Esophagus muscularis mucosa (tissue), 4 donors: ENCODE measurements around the gene C2CD3. TPM values are rescaled to one million over a fixed set of nuclear protein-coding genes. Genes with fewer than 3 reads are reported as not detected.

Source experiments
- DNase-seq: peaks from one replicate; pipeline ENCODE4 v3.0.0-alpha.2; 2017; ENCODE audit errors: extremely low spot score
- H3K27ac ChIP-seq, 4 donors: fragments of 200-600 bp; sonication (generic); replicated peaks in 1 of 4; 1 replicate in 3 of 4; 2 replicates in 1 of 4; pipeline ENCODE4 v1.5.1; 2016 to 2019; ENCODE audit warnings: mild to moderate bottlenecking in 1 of 4
- H3K27me3 ChIP-seq, 4 donors: fragments of 200-600 bp; sonication (generic); one replicate each; pipeline versions ENCODE4 v1.5.1 to v1.6.0; 2016 to 2019
- H3K36me3 ChIP-seq, 4 donors: fragments of 200-600 bp; sonication (generic); one replicate each; pipeline ENCODE4 v1.5.1; 2016 to 2019
- H3K4me1 ChIP-seq, 4 donors: fragments of 200-600 bp; sonication (generic); one replicate each; pipeline ENCODE4 v1.5.1; 2016 to 2019
- H3K4me3 ChIP-seq, 4 donors: fragments of 200-600 bp; sonication (generic); 1 replicate in 2 of 4; 2 replicates in 2 of 4; pipeline ENCODE4 v1.5.1; 2016 to 2019; ENCODE audit warnings: mild to moderate bottlenecking in 4 of 4, moderate library complexity in 1 of 4
- H3K9me3 ChIP-seq, 4 donors: fragments of 200-600 bp; sonication (generic); 1 replicate in 3 of 4; 2 replicates in 1 of 4; pipeline ENCODE4 v1.5.1; 2016 to 2019
- EP300 ChIP-seq: sonication (generic); formaldehyde crosslinking; IDR thresholded peaks from one replicate; pipeline ENCODE4 v1.6.1; 2017; ENCODE audit warnings: antibody characterized with exemption
- POLR2A ChIP-seq: fragments of 450-650 bp; IDR thresholded peaks from one replicate; pipeline ENCODE4 v1.6.1; 2017; ENCODE audit warnings: antibody characterized with exemption, moderate library complexity, mild to moderate bottlenecking, low read depth
- POLR2AphosphoS5 ChIP-seq, 2 donors: sonication (generic); formaldehyde crosslinking; IDR thresholded peaks; one replicate each; pipeline ENCODE4 v1.6.1; 2017; ENCODE audit warnings: antibody characterized with exemption in 2 of 2
- WGBS: methylation state at CpG from one replicate; pipeline ENCODE4 v1.1.5; 2018; 5-methylcytosine and 5-hydroxymethylcytosine counted together
- intact Hi-C: fragments of 100-400 bp; cut with DNase I; formaldehyde crosslinking; loops from one replicate; pipeline ENCODE4 v1.15.1; 2023
- total RNA-seq, 4 donors: library from RNA; depleted of rRNA; stranded (reverse); fragments of >200 nt; gene quantifications; one replicate each; pipeline versions ENCODE4 v1.1.0 to v1.2.1, GENCODE V29; 2016
- TF ChIP-seq, protein P1 (sequence below), 3 experiments: fragments of 200-600 bp in 2 of 3; fragments of 450-650 bp in 1 of 3; sonication (generic) in 2 of 3; IDR thresholded peaks; one replicate each; pipeline ENCODE4 v1.5.1; 2017 to 2019; ENCODE audit warnings: antibody characterized with exemption in 3 of 3, mild to moderate bottlenecking in 2 of 3, moderate library complexity in 1 of 3

C2CD3 gene
- total RNA-seq, 4 donors from 2014 or later: 17.9 to 31.5 (median 22.4) TPM

DNA sequence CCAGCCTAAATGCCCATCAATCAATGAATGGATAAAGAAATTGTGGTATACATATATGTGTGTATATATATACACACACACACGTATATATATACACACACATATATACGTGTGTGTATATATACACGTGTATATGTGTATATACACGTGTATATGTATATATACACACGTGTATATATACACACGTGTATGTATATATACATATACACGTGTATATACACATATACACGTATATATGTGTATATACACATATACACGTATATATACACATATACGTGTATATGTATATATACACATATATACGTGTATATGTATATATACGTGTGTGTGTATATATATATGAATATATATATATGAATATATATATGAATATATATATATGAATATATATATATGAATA is 54.1 kb downstream of the C2CD3 start:
- no peak overlapping the region for H3K4me3 ChIP-seq
- H3K36me3 ChIP-seq: peaks cover 30 to 68% (median 53%) of the 10 kb centered on the region in 4 donors
- no peak overlapping the region for H3K27ac ChIP-seq
- DNase-seq: no peak
- WGBS: 88% methylated on average over 12 of the region's 12 CpGs
- no peaks in the 10 kb centered on the region for H3K9me3 ChIP-seq
- H3K4me1 ChIP-seq: no peaks in the 10 kb centered on the region
- intact Hi-C loops: no loop called here
- H3K27me3 ChIP-seq: no peaks in the 10 kb centered on the region
- TF ChIP-seq POLR2AphosphoS5 (IDR thresholded peaks at IDR 0.05): no peak
- TF ChIP-seq, protein P1, sequence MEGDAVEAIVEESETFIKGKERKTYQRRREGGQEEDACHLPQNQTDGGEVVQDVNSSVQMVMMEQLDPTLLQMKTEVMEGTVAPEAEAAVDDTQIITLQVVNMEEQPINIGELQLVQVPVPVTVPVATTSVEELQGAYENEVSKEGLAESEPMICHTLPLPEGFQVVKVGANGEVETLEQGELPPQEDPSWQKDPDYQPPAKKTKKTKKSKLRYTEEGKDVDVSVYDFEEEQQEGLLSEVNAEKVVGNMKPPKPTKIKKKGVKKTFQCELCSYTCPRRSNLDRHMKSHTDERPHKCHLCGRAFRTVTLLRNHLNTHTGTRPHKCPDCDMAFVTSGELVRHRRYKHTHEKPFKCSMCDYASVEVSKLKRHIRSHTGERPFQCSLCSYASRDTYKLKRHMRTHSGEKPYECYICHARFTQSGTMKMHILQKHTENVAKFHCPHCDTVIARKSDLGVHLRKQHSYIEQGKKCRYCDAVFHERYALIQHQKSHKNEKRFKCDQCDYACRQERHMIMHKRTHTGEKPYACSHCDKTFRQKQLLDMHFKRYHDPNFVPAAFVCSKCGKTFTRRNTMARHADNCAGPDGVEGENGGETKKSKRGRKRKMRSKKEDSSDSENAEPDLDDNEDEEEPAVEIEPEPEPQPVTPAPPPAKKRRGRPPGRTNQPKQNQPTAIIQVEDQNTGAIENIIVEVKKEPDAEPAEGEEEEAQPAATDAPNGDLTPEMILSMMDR (IDR thresholded peaks at IDR 0.05): no peak
- TF ChIP-seq EP300: no peak
- TF ChIP-seq POLR2A: no peak

DNA sequence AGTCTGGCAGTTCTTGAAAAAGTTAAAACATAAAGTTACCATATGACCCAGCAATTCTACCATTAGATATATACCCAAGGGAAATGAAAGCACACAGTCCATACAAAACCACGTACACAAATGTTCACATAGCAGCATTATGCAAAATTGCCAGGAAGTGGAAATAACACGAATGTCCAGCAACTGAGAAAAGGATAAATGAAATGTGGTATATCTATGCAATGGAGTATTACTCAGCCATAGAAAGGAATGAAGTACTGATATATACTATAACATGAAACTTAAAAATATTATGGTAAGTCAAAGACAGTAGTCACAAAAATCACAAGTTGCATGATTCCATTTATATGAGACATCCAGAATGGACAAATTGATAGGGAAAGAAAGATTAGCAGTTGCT is 57.9 kb downstream of the C2CD3 start:
- H3K36me3 ChIP-seq: peaks cover 29 to 78% (median 55%) of the 10 kb centered on the region in 4 donors
- intact Hi-C loops: no loop called here
- 100% methylated on average over 2 of the region's 2 CpGs for WGBS
- H3K4me1 ChIP-seq: no peaks in the 10 kb centered on the region
- H3K4me3 ChIP-seq: no peak overlapping the region
- no peaks in the 10 kb centered on the region for H3K27me3 ChIP-seq
- no peaks in the 10 kb centered on the region for H3K9me3 ChIP-seq
- DNase-seq: no peak
- H3K27ac ChIP-seq: no peak overlapping the region
- TF ChIP-seq POLR2A (no peak), POLR2AphosphoS5 (IDR thresholded peaks at IDR 0.05) (no peak), EP300 (no peak)
- TF ChIP-seq, protein P1 (IDR thresholded peaks at IDR 0.05): no peak

DNA sequence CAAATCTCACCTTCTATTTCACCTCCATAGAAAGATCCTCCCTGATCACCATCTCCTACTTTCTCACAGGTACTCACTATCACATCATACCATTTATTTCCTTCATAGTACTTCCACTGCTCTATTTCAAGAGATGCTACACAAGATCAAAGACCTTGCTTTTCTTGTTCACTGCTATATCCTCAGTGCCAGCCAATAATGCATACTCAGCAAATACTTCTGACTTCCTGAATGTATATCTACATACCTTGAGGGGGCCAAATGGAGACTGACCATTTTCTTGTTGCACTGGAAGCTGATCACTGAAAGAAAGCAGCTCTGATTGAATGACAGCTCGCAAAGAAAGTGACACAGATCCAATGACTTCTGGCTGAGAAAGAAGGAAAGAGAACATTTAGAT is 64.7 kb downstream of the C2CD3 start:
- H3K36me3 ChIP-seq: peaks cover 26 to 83% (median 67%) of the 10 kb centered on the region in 4 donors
- WGBS: 95% methylated on average over 1 of the region's 1 CpG
- H3K4me3 ChIP-seq: no peak overlapping the region
- H3K27me3 ChIP-seq: no peaks in the 10 kb centered on the region
- no peak overlapping the region for H3K27ac ChIP-seq
- no peak for DNase-seq
- no peak for TF ChIP-seq POLR2AphosphoS5 (IDR thresholded peaks at IDR 0.05)
- no peak for TF ChIP-seq POLR2A
- no peak for TF ChIP-seq EP300
- TF ChIP-seq, protein P1 (IDR thresholded peaks at IDR 0.05): no peak
- no peaks in the 10 kb centered on the region for H3K9me3 ChIP-seq
- no peaks in the 10 kb centered on the region for H3K4me1 ChIP-seq
- intact Hi-C loops: no loop called here

GRCh38 chr11:74102321-74102720 is 68.5 kb downstream of the C2CD3 start:
- Histone ChIP-seq H3K27ac (no peak overlapping the region), H3K9me3 (no peaks in the 10 kb centered on the region), H3K36me3 (peaks cover 37 to 95% (median 81%) of the 10 kb centered on the region in 4 donors), H3K4me3 (no peak overlapping the region), H3K4me1 (no peaks in the 10 kb centered on the region), H3K27me3 (no peaks in the 10 kb centered on the region)
- intact Hi-C loops: no loop called here
- TF ChIP-seq POLR2AphosphoS5 (IDR thresholded peaks at IDR 0.05) (no peak), EP300 (no peak), POLR2A (no peak)
- TF ChIP-seq, protein P1 (IDR thresholded peaks at IDR 0.05): no peak
- DNase-seq: no peak

DNA sequence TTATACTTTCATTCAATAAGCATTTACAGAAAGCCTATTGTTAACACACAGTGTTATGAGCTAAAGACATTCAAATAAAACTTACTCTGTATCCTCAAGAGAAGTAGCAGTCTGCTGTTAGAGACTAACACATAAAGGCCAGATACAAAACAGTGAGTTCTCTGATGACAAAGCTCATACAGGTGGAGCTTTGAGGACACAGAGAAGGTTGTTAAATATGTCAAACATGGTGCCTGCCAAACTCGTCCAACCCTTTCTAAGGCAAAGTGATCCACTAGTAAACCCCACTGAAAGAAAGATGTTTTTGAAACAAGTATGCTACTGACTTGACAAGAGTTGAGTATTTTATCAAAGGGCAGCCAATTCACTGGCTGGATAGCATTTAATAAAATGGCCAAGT is 70.1 kb downstream of the C2CD3 start:
- no peak overlapping the region for H3K4me3 ChIP-seq
- no peak for TF ChIP-seq POLR2AphosphoS5 (IDR thresholded peaks at IDR 0.05)
- TF ChIP-seq POLR2A: no peak
- TF ChIP-seq, protein P1 (IDR thresholded peaks at IDR 0.05): no peak
- TF ChIP-seq EP300: no peak
- H3K27me3 ChIP-seq: no peaks in the 10 kb centered on the region
- H3K4me1 ChIP-seq: no peaks in the 10 kb centered on the region
- H3K9me3 ChIP-seq: no peaks in the 10 kb centered on the region
- intact Hi-C loops: no loop called here
- 90% methylated on average over 1 of the region's 1 CpG for WGBS
- DNase-seq: no peak
- peaks cover 31 to 89% (median 82%) of the 10 kb centered on the region in 4 donors for H3K36me3 ChIP-seq
- H3K27ac ChIP-seq: no peak overlapping the region
